Myocyte (in vitro differentiated cells): ENCODE data around the gene PREB. TPM values are rescaled to one million over a fixed set of nuclear protein-coding genes. Genes with fewer than 3 reads are reported as not detected.

Source experiments
- DNase-seq: peaks from one replicate; pipeline ENCODE4 v3.0.0-alpha.2; 2012; ENCODE audit warnings: low read depth
- total RNA-seq: library from RNA; depleted of rRNA; stranded (reverse); fragments of >200 nt; gene quantifications from 2 replicates; pipeline ENCODE4 v1.2.3, GENCODE V29; 2014

PREB gene
- total RNA-seq, 1 donor from 2014 or later: 90.0 TPM

DNA sequence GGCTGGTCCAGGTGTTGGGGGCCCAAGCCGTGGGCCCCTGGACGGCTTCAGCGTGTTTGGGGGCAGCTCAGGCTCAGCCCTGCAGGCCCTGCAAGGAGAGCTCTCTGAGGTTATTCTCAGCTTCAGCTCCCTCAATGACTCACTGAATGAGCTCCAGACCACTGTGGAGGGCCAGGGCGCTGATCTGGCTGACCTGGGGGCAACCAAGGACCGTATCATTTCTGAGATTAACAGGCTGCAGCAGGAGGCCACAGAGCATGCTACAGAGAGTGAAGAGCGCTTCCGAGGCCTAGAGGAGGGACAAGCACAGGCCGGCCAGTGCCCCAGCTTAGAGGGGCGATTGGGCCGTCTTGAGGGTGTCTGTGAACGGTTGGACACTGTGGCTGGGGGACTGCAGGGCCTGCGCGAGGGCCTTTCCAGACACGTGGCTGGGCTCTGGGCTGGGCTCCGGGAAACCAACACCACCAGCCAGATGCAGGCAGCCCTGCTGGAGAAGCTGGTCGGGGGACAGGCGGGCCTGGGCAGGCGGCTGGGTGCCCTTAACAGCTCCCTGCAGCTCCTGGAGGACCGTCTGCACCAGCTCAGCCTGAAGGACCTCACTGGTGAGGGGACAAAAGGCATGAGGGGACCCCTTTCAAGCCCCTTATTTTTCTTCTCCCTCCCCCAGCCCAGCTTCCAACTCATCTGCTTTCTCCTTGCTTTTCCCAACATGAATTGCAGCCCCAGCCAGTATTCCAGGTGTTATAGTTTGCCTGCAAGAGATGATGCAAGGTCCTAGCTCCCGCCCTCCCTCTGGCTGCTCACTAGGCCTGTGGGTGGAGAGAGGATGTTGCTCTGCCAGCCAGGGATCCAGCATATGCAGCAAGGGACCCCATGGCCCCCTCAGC, 50.8 kb downstream of the PREB start:
- no peak for DNase-seq

DNA sequence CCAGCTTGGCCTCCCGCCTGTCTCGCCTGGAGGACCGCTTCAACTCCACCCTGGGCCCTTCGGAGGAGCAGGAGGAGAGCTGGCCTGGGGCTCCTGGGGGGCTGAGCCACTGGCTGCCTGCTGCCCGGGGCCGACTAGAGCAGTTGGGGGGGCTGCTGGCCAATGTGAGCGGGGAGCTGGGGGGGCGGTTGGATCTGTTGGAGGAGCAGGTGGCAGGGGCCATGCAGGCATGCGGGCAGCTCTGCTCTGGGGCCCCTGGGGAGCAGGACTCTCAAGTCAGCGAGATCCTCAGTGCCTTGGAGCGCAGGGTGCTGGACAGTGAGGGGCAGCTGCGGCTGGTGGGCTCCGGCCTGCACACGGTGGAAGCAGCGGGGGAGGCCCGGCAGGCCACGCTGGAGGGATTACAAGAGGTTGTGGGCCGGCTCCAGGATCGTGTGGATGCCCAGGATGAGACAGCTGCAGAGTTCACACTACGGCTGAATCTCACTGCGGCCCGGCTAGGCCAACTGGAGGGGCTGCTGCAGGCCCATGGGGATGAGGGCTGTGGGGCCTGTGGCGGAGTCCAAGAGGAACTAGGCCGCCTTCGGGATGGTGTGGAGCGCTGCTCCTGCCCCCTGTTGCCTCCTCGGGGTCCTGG, 51.5 kb downstream of the PREB start:
- no peak for DNase-seq

DNA sequence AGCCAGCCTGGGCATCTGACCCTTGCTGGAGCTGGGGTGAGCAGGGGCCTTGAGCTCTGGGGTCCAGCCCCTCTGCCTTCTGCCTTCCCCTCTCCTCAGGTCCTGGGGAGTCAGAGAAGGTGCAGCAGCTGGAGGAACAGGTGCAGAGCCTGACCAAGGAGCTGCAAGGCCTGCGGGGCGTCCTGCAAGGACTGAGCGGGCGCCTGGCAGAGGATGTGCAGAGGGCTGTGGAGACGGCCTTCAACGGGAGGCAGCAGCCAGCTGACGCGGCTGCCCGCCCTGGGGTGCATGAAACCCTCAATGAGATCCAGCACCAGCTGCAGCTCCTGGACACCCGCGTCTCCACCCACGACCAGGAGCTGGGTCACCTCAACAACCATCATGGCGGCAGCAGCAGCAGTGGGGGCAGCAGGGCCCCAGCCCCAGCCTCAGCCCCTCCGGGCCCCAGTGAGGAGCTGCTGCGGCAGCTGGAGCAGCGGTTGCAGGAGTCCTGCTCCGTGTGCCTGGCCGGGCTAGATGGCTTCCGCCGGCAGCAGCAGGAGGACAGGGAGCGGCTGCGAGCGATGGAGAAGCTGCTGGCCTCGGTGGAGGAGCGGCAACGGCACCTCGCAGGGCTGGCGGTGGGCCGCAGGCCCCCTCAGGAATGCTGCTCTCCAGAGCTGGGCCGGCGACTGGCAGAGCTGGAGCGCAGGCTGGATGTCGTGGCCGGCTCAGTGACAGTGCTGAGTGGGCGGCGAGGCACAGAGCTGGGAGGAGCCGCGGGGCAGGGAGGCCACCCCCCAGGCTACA, 52.3 kb downstream of the PREB start:
- no peak for DNase-seq

Other genes starting within 250 kb of the PREB start
- 59.8 and 68.3 TPM in 2 replicates for gene MAPRE3, start 164.0 kb downstream of the PREB start, total RNA-seq
- gene TMEM214, start 101.7 kb downstream of the PREB start, total RNA-seq: 78.4 and 103 TPM in 2 replicates
- 17.8 and 25.9 TPM in 2 replicates for gene AGBL5, start 83.0 kb downstream of the PREB start, total RNA-seq
- gene OST4, start 63.0 kb downstream of the PREB start, total RNA-seq: 278 and 316 TPM in 2 replicates
- gene EMILIN1, start 56.0 kb downstream of the PREB start, total RNA-seq: 4.3 and 6.8 TPM in 2 replicates
- 0.21 and 0.24 TPM in 2 replicates for gene KHK, start 47.9 kb downstream of the PREB start, total RNA-seq
- 0.27 and 0.62 TPM in 2 replicates for gene CGREF1, start 15.5 kb downstream of the PREB start, total RNA-seq
- not detected in 2 replicates for gene ABHD1, start 10.8 kb downstream of the PREB start, total RNA-seq
- gene PRR30, start 4.8 kb upstream of the PREB start, total RNA-seq: not detected in 2 replicates
- gene TCF23, start 14.4 kb upstream of the PREB start, total RNA-seq: not detected in 2 replicates
- 188 and 203 TPM in 2 replicates for gene ATRAID, start 77.4 kb upstream of the PREB start, total RNA-seq
- gene SLC5A6, start 77.6 kb upstream of the PREB start, total RNA-seq: 31.2 and 36.2 TPM in 2 replicates
- gene CAD, start 82.7 kb upstream of the PREB start, total RNA-seq: 22.8 and 24.9 TPM in 2 replicates
- gene SLC30A3, start 128.4 kb upstream of the PREB start, total RNA-seq: 0.03 TPM in 1 of 2 replicates, not detected in the other
- not detected in 2 replicates for gene DNAJC5G, start 140.8 kb upstream of the PREB start, total RNA-seq
- 74.0 and 105 TPM in 2 replicates for gene TRIM54, start 147.8 kb upstream of the PREB start, total RNA-seq
- 2.4 and 6.6 TPM in 2 replicates for gene UCN, start 173.8 kb upstream of the PREB start, total RNA-seq
- gene MPV17, start 188.5 kb upstream of the PREB start, total RNA-seq: 108 TPM in 2 replicates
- 45.8 and 46.9 TPM in 2 replicates for gene GTF3C2, start 222.1 kb upstream of the PREB start, total RNA-seq
- 29.7 and 32.2 TPM in 2 replicates for gene EIF2B4, start 235.7 kb upstream of the PREB start, total RNA-seq
- 155 and 159 TPM in 2 replicates for gene SNX17, start 236.0 kb upstream of the PREB start, total RNA-seq
- 11.1 and 15.3 TPM in 2 replicates for gene ZNF513, start 246.1 kb upstream of the PREB start, total RNA-seq